Activated naive CD4-positive, alpha-beta T cell treated with Interleukin-2 at 50 U/mL for 16 hours (primary cell): ENCODE data around the gene OSBPL1A.

Experiments used
- DNase-seq: peaks from one replicate; pipeline ENCODE4 v3.0.0-alpha.2; 2020

OSBPL1A gene

GRCh38 chr18:24397694-24398368 is at the start of gene OSBPL1A:
OSBPL1A (minus strand) TSS chr18:24397824; CDS start chr18:24377533, 20,291 bp downstream.
- DNase-seq, result peak; percentile 76

- DNase-seq, result no peak
These were observed 49.4 kb upstream of the OSBPL1A start for GRCh38 chr18:24446953-24447538.

GRCh38 chr18:24446453-24446852 is 48.8 kb upstream of the OSBPL1A start:
- no peak for DNase-seq

- DNase-seq, result no peak
These were observed 46.2 kb upstream of the OSBPL1A start for GRCh38 chr18:24443870-24444269.

- DNase-seq, result no peak
These were observed 39.3 kb upstream of the OSBPL1A start for GRCh38 chr18:24436939-24437338.

- no peak for DNase-seq
These were observed 35.0 kb upstream of the OSBPL1A start for GRCh38 chr18:24432618-24433017.

GRCh38 chr18:24429188-24429587 is 31.6 kb upstream of the OSBPL1A start:
- no peak for DNase-seq

- DNase-seq, result no peak
These were observed 31.1 kb upstream of the OSBPL1A start for GRCh38 chr18:24428709-24429108.

GRCh38 chr18:24427484-24427883 is 29.9 kb upstream of the OSBPL1A start:
- no peak for DNase-seq

- peak; percentile 78 for DNase-seq
These were observed 29.0 kb upstream of the OSBPL1A start, which contains the start of gene IMPACT for GRCh38 chr18:24426398-24427294. IMPACT (plus strand) TSS chr18:24426670; CDS start chr18:24426757, 87 bp downstream.

GRCh38 chr18:24426073-24426397 is 28.4 kb upstream of the OSBPL1A start:
- no peak for DNase-seq

GRCh38 chr18:24421831-24422230 is 24.2 kb upstream of the OSBPL1A start:
- no peak for DNase-seq

- DNase-seq, result no peak
These were observed 22.9 kb upstream of the OSBPL1A start for GRCh38 chr18:24420551-24420950.

- no peak for DNase-seq
These were observed 19.9 kb upstream of the OSBPL1A start for GRCh38 chr18:24417480-24417879.

- peak; percentile 45 for DNase-seq
These were observed 16.9 kb upstream of the OSBPL1A start for GRCh38 chr18:24414349-24415003.

GRCh38 chr18:24413148-24413547 is 15.5 kb upstream of the OSBPL1A start:
- no peak for DNase-seq

- DNase-seq, result no peak
These were observed 10.9 kb upstream of the OSBPL1A start for GRCh38 chr18:24408496-24408895.

GRCh38 chr18:24404591-24404990 is 7.0 kb upstream of the OSBPL1A start:
- no peak for DNase-seq

- no peak for DNase-seq
These were observed 5.5 kb upstream of the OSBPL1A start for GRCh38 chr18:24403076-24403475.

GRCh38 chr18:24402209-24402785 is 4.7 kb upstream of the OSBPL1A start:
- no peak for DNase-seq

GRCh38 chr18:24400587-24400986 is 3.0 kb upstream of the OSBPL1A start:
- DNase-seq, result no peak

- no peak for DNase-seq
These were observed 916 bp upstream of the OSBPL1A start for GRCh38 chr18:24398540-24398939.
